Astrocyte of the cerebellum (primary cell): Measurements from ENCODE around the gene NFIA.

Experiments
- DNase-seq: peaks from one replicate; pipeline ENCODE4 v3.0.0-alpha.2; 2011; ENCODE audit warnings: low read depth
- H3K4me3 ChIP-seq: 2 replicates; pipeline ENCODE4 v1.5.1; 2011; ENCODE audit warnings: mild to moderate bottlenecking, low read depth, low read length, moderate library complexity
- CTCF ChIP-seq: IDR thresholded peaks from 2 replicates; pipeline ENCODE4 v1.5.1; 2012; ENCODE audit warnings: low read length, low read depth, moderate library complexity, mild to moderate bottlenecking; ENCODE audit errors: missing control alignments
- in situ Hi-C: cut with HindIII; loops from 2 replicates; pipeline ENCODE4 v1.10.0; 2017; ENCODE audit warnings: low sequenced_read_pairs

The NFIA gene

GRCh38 chr1:61238359-61238665 is 156.0 kb downstream of the NFIA start:
- DNase-seq: no peak
- H3K4me3 ChIP-seq: no peak overlapping the region
- in situ Hi-C loops: no loop called here
- no peak for TF ChIP-seq CTCF

GRCh38 chr1:61240878-61241277 is 158.5 kb downstream of the NFIA start:
- DNase-seq: no peak
- in situ Hi-C loops: no loop called here
- no peak for TF ChIP-seq CTCF
- no peak overlapping the region for H3K4me3 ChIP-seq

- no peak overlapping the region for H3K4me3 ChIP-seq
- in situ Hi-C loops: no loop called here
- TF ChIP-seq CTCF: no peak
- no peak for DNase-seq
Measured at GRCh38 chr1:61241411-61241838, 159.1 kb downstream of the NFIA start.

- no peak for DNase-seq
- H3K4me3 ChIP-seq: no peak overlapping the region
- TF ChIP-seq CTCF: no peak
- in situ Hi-C loops: no loop called here
Measured at GRCh38 chr1:61241973-61242381, 159.6 kb downstream of the NFIA start.

- TF ChIP-seq CTCF: no peak
- H3K4me3 ChIP-seq: no peak overlapping the region
- DNase-seq: peak; percentile 98
- in situ Hi-C loops: no loop called here
Measured at GRCh38 chr1:61244114-61244513, 161.8 kb downstream of the NFIA start.

GRCh38 chr1:61245696-61246400 is 163.5 kb downstream of the NFIA start:
- in situ Hi-C loops: no loop called here
- no peak for DNase-seq
- H3K4me3 ChIP-seq: no peak overlapping the region
- TF ChIP-seq CTCF: no peak
